Kidney tubule cell (primary cell): Measurements from ENCODE around the gene PLP2.
"Not testable (repeated sequence)": the region's sequence is repeated elsewhere in the genome, so short reads cannot be mapped to it uniquely, and the experiment has no call there.

Experiments used
- DNase-seq: peaks from one replicate; pipeline ENCODE4 v3.0.0-alpha.2; 2018; ENCODE audit warnings: low spot score

Gene PLP2

DNA sequence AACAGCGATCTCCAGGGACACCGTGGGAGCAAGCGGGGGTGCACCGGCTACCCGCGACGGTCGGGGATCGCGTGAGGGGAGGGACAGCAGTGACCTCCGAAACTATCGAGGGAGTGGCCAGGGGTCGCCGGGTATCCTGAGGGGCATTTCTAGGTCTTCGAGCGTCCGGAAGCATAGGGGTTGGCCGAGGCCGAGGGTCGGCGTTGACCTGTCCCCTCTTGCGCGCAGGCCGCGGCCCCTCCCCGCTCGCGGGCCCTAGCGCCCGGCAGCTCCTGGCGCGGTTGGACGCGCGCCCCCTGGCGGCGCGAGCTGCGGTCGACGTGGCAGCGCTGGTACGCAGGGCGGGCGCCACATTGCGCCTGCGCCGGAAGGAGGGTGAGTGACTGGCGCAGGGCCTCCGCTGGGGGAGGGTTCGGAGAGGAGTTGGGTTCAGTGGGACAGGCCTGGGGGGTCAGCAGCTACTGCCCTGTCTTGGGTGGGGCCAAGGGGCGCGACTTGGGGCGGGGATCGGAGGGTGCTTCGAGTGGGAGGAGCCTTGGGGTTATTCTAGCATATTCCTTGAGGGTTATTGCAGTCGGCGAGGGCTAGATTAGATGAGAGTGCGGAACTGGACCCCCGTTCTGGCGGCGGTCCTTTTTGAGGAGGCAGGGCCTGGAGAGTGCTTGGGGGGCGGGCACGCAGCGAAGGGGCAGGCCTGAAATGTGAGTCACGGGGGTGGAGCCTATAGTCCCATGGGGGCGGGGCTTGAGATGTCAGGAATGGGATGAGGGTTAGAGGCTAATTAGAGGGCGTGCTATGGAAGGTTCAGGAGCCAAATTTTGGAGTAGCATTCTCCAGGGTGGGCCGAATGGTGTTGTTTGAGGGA is 7.9 kb upstream of the PLP2 start:
- DNase-seq: peak; percentile 77

DNA sequence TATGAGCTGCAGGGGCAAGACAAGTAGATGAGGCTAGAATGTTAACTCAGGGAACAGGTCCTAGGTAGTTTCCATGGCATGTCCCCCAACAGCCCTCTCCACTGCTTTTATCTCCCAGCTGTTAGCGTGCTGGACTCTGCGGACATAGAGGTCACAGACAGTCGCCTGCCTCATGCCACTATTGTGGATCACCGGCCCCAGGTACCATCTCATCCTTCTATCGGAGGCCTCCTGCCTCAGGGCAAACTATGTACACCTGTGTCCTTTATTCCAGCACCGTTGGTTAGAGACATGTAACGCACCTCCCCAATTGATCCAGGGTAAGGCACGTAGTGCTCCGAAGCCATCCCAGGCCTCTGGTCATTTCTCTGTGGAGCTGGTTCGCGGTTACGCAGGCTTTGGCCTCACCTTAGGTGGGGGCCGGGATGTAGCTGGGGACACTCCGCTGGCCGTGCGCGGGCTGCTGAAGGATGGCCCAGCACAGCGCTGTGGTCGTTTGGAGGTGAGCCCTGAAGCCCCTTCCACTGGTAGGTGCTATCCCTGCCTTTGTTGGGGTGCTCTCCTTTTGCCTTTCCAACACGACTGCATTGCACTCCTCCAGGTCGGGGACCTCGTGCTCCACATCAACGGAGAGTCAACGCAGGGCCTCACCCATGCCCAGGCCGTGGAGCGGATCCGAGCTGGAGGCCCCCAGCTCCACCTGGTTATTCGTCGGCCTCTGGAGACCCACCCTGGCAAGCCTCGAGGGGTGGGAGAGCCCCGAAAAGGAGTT is 6.9 kb upstream of the PLP2 start:
- no peak for DNase-seq

DNA sequence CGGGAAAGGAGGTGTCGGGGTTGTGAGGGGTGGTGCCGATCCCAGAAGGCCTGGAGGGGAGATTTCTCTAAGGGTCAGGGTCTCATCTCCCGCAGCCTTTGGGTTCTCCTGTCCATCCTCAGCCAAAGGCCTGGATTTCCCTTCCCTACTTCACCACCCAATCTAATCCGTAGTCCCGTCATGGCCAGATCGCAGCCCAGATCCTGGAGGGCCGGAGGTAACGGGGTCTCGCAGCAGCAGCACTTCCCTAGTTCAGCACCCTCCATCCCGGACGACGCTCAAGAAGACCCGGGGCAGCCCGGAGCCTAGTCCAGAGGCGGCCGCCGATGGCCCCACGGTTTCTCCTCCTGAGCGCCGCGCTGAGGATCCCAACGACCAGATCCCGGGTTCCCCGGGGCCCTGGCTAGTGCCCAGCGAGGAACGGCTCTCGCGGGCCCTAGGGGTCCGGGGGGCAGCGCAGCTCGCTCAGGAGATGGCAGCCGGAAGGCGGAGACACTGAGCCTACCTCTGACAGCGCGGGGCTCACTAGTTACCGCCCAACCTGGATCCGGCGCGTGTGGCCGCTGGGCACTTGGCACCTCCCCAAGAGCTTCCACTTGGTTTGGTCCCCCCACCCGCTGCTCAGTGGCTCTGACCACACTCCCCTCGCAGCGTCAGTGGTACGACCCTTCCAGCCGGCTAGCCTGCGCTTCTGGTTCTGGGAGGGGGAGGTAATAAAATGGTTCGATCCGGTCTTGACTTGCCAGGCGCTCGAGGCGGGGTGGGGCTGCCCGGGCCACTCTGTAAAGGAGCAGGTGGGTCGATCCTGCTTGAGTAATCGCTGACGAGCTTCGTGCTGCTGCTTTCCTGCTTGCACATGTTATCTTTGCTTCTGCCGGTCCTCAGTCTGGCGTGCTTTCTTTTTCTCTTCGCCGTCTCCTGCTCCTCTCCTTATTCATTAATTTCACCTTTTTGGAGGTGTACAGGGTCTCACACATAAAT is 5.5 kb upstream of the PLP2 start:
- peak; percentile 81 for DNase-seq

DNA sequence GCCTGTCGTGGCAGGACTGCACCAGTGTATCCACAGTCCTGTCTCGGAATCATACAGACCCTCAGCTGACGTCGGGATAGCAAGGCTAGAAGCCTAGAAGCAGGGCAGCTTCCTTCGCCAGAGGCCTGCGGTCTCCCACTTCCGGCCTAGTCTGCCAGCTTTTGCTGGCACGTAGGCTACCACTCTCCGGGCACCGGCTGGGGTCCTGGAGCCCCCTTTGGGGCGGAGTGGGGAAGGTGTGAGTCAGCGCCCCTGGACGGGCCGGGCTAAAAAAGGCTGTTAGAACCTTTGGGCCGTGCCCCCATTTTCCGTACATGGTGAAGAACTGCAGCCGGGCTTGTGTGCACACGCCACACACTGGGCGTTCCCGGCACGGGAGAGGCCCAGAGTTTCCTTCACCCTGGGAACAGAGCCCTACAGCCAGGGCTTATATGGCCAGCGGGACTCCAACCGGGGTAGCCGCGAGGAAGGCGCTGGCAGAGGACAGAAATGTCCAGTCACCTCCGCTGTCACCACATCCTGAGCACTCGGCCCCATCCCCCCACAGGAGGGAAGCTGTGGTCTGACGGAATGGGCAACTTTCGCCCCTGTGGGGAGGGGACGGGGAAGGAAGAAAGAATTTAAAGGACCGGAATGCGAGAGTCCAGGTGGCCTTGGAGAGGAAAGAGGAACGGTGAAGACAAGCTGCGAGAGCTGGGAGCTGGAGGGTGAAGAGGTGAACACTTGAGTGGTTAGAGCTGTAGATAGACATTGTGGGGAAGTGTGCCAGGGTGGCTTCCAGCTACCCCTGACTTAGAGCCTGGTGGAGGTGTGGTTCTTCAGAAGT is 4.6 kb upstream of the PLP2 start:
- peak; percentile 78 for DNase-seq

DNA sequence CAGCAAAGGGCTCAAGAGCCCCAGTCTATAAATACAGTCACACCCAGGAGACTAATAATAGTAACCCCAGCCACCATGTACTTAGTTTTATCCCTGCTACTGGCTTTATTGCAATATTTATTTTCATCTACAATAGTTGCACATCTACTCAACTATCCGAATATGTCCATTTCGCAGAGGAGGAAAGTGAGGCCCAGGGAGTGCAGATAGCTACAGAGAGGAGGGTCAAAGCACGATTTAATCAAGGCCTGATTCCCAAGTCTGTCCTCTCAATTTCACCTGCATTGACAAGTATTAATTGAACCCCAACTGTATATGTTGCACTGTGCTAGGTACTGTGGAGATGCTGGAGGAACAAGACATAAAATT is 4.0 kb upstream of the PLP2 start:
- no peak for DNase-seq

DNA sequence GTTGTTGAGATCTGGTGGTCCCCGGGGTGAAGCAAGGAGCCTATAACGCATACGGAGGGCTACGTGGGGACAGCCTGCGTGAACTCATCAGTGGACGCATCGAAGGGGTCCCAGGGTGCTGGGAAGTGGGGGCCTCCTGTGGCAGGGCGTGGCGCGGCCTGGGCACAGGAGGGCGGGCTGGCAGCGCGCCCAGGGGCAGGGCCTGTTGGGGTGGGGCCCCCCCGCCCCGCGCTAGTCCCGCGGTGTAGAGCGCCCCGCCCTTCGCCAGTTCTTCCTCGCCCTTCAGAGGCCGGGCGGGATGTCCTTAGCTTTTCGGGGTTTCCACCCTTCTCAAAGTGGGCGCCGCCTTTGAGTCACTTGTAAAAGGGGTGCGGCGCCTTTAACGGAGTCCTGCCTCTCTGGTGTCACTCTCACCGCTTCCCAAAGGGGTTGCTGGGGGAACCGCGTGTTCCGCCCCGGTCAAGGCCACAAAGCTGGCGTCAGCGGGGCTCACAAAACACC is 632 bp downstream of the PLP2 start:
- DNase-seq: peak; percentile 59

DNA sequence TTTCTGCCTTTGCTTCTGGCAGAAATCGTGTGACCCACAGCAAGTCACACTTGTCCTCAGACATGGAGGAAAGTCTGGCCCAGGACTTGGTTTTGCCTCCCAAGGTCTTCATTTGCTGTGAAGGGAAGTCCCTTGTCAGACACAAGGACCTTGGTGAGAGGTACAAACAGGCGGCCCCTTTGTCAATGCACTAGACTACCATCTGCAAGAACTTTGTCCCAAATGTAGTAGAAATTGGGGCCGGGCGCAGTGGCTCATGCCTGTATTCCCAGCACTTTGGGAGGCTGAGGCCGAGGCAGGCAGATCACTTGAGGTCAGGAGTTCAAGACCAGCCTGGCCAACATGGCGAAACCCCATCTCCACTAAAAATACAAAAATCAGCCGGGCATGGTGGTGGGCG is 1.8 kb downstream of the PLP2 start:
- not testable (repeated sequence) for DNase-seq

DNA sequence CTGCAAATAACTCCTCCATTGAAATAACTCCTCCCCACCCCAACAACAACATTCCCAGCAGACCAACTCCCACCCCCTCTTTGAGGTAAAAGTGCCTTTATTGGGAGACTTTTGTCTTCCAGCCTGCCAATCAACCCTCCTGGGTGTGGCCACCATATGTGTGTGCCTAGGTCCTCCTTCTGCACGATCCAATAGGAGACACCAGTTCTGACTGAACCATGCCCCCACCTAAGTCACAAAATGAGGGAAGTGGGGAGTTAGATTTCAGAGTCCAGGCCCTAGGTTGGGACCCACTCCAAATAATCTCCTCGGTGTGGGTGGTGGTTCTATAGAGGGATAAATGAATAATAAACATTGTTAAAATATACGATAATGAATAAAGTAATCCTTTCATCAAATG is 3.0 kb downstream of the PLP2 start:
- no peak for DNase-seq

DNA sequence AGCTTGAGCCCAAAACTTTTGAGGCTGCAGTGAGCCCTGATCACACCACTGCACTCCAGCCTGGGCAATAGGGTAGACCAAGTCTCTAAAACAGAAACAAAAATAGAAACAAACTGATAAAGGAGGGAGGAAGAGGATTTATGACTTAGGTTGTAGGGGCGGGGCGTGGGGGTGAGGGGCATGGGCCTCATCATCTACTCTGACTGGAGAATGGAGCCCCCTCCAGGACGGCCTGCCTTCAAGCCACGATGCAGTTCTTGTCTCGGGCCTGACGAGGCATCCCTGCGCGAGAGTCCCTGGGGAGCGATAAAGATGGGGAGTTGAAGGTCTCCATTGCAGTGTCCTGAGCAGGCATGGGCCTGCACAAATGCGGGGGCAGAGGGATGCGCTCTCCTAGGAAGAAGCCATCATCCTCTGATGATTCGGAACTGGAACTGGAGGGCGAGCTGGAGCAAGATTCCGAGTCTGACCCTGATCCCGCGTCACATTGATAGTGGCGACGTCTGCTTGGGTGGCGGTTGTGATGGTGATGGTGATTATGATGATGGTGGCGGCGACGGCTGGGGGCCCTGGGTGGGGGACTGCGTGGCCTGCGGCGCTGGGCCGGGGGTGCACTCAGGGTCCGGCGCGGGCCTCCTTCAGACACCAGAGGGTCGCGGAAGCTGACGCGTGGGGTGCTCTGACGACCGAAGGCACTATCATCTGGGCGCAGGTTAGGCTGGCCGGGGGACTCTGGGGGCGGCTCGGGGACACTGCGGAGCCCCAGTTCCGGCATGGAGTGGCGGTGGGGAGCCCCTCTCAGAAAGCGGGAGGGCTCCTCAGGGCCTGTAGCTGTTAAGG is 4.0 kb downstream of the PLP2 start:
- DNase-seq: no peak

DNA sequence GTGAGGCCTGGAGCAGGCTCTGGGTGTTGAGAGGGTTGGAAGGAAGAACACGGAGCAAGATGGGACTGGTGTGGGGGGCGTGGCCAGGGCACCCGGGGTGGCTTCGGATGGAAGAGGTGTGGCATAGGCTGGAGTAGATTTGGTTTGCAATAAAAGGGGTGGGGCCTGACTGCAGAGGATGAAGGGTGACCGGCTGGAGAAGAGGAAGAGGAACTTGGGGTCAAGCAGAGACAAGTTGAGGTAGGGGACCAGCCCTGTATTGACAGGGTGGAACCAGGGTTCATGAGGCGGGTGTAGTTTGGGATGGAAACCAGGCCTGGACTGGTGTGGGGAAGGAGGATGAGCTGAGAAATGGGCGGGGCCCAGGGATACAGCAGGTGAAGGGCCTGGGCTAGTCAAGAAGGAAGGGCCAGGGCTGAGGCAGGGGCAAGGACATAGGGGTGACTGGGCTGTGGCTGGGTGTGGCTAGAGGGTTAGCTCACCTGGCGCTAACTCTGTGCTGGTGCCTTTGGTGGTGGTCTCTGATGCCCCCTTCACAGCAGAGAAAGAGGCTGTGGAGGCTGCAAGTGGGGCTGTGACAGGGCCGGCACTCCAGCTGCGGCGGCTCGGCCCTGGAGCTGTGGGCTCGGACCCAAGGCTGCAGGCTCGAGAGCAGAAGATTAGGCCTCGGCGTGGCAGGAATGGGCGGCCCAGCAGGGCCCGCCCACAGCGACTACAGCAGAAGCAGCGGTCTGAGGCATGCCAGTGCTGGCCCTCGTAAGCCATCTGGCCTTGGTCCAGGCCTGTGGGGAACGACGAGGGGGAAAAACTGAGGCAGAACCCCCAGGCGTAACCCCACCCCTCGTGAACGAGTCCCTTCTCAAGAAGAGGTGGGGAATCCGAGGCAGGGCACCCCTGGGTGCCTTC is 5.0 kb downstream of the PLP2 start:
- DNase-seq: no peak

DNA sequence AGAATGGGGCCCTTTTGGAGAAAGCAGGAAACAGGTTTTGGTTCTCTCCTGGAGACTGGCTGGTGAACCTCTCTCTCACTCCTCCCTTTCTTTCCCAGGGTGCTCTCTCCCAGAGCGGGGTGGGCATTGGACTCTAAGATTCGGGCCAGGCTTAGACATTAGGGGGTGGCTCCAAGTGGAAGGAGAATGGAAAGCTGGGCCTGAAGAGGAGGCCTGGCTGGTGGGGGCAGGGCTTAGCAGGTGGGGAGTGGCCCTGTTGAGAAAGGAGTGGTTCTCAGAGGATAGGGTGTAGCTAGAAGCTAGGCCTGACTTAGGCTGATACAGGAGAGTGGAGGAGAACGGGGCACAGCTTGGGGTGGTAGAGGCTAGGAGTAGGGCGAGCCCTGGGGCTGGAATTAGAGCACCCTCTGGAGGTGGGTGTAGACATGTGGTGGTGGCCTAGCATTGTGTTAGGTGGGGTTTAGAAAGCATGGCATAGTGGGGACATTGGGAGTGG is 5.7 kb downstream of the PLP2 start:
- DNase-seq: no peak

DNA sequence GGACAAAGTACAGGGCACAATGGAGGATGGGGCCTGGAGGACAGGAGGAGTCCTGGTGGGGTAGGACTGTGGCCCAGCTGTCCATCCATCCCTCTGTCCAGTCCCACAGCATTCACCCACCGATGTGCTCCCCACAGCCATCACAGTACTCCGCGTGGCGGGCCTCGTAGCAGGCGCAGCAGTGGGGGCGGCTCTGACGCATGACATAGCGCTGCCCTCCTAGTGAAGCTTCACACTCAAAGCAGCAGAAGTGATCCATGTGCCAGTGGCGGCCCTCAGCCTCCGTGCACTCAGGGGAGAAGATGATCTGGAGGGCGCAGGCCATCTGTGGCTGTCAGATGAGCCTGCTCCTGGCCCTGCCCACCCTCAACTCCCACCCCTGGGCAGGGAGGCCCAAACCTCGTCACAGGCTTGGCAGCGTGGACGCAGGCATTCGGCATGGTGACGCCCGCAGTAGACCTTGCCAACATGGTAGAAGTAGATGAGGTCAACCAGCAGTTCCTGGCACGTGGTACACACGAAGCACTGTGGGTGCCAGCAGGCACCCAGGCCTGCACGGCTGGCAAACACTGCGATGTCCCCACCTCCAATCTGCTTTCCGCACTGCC is 6.3 kb downstream of the PLP2 start:
- no peak for DNase-seq

DNA sequence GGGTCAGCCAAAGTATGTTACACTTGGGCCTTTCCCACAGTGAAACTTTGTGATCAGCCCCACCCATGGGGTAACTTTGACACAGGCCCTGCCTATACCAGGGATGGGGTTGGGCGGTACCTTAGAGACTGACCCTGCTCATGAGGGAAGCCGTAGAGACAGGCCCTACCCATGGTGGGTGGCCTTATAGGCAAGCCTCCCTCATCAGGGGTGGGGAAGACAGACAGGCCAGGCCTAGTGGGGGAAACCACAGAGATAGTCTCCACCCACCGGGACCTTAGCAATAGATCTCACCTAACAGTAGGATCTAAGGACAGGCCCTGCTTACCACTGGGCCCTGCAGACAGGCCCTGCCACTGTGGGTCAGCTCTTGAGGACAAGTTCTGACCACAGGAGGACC is 6.8 kb downstream of the PLP2 start:
- no peak for DNase-seq

DNA sequence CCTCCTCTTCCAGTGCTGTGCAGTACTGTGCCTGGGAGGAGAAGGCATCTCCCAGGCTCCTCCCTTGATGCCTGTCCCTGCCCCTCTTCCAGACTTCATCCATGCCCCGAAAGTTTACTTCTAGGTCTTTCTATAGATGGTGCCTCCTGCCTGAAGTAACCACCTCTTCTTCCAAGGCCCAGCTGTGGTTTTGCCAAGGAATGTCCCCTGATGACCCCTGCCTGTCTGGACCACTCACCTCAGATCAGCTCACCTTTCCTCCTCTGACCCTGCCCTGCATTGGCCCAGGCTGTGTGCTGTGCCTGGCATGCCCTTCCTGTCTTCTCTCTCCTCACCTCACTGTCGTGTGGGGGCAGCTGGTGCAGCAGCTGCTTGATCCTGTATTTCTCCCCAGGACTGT is 7.7 kb downstream of the PLP2 start:
- DNase-seq: no peak

DNA sequence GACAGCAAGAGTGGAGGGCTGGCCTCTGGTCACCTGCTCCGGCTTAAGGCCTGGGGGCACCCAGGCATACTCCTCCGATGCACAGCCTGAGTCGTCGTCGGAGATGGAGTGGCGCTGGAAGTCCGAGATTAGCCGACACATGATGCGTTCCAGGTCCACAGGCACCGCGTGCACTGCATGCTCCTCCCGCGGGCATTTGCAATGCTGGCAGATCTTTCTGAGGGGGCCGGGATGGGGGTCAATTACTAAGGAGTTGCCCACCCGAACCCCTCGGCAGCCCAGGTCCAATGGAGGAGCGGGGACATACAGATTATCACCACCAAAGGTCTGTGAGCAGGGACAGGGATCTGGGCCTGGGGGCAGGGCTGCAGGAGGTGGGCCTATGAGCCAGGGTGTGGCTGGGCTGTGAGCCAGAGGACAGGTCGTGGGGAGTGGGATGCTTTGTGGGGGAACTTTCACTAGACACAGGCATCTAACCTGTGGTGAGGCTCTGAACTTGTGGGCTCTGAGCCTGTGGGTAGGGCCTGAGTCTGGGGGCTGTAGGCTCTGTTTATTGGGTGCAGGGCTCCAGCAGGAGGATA is 12.1 kb downstream of the PLP2 start:
- no peak for DNase-seq

DNA sequence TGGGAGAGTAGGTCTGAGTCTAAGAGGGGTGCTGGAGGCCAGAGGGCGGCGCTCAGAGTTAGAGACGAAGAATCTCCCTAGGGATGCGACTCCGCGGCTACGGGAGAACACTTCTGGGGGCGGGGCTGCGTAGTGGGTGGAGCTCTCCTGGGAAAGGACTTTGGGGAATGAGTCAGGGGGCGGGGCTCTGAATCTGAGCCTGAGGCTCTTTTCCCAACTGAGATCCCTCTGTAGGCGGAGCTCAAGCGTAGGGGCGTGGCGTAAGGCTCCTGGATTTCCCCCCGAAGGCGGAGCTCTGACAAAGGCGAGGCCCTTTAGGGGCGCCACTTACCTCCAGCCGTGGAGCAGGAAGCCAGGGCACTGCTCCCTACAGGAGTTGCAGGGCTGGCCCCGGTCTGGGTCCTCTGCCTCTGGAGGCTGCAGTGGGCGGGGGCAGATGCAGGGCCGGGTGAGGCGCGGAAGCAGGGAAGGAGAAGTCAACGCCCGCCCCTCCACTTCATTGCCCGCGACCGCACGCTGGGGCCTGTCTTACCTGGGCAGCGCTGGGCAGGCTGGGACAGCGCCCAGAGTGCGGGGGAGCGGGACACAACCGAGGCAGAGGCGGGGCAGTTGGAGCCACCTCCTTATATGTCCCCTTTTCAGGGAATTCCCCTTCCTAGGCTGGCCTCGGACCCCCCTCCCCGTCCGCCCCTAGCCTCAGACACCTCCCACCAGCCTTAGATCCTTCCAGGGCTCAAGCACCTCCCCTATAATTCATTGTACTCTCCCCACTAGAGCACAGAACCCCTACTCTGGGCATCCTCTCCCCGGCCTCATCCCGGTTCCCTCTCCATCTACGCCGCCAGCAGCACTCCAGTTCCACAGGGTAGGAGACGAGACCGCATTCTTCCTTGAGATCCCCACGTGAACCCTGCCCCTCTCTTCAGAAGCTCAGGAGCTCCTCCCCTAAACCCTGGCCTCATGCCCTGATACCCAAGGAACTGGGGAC is 12.9 kb downstream of the PLP2 start:
- DNase-seq: peak; percentile 94
